Transverse colon (tissue), 4 donors: Measurements from ENCODE around the gene ZMAT5. TPM values are rescaled to one million over a fixed set of nuclear protein-coding genes. Genes with fewer than 3 reads are reported as not detected.
A peak's percentile ranks its signal among the peaks of the same experiment; 100 is the strongest.

Experiments
- DNase-seq: peaks from one replicate; pipeline ENCODE4 v3.0.0-alpha.2; 2019
- H3K27ac ChIP-seq, 4 donors: fragments of 200-600 bp; sonication (generic); 2 replicates each; pipeline ENCODE4 v1.5.1; 2016 to 2018; ENCODE audit warnings: inconsistent platforms in 4 of 4
- H3K27me3 ChIP-seq: fragments of 200-600 bp; sonication (generic); 2 replicates; pipeline ENCODE4 v1.5.1; 2017; ENCODE audit warnings: inconsistent platforms
- H3K36me3 ChIP-seq, 4 donors: fragments of 200-600 bp; sonication (generic); 2 replicates each; pipeline ENCODE4 v1.5.1; 2017 to 2019; ENCODE audit warnings: inconsistent platforms in 4 of 4
- H3K4me1 ChIP-seq, 4 donors: fragments of 200-600 bp; sonication (generic); 2 replicates each; pipeline ENCODE4 v1.5.1; 2017 to 2020; ENCODE audit warnings: inconsistent platforms in 4 of 4
- H3K4me3 ChIP-seq, 4 donors: fragments of 200-600 bp; sonication (generic); 1 replicate in 1 of 4; 2 replicates in 3 of 4; pipeline versions ENCODE4 v1.5.1 to v1.6.1; 2017 to 2019; ENCODE audit warnings: inconsistent platforms in 4 of 4
- H3K9me3 ChIP-seq, 2 donors: fragments of 200-600 bp; sonication (generic); 2 replicates each; pipeline ENCODE4 v1.5.1; 2017 to 2019; ENCODE audit warnings: inconsistent platforms in 2 of 2
- CTCF ChIP-seq, 5 experiments: fragments of 200-600 bp in 3 of 5; fragments of 450-650 bp in 2 of 5; sonication (generic) in 3 of 5; IDR thresholded peaks; 1 replicate in 2 of 5; 2 replicates in 3 of 5; pipeline ENCODE4 v1.5.1; 2016 to 2017; ENCODE audit warnings: antibody characterized with exemption in 5 of 5, inconsistent platforms in 3 of 5, mild to moderate bottlenecking in 2 of 5, moderate library complexity in 1 of 5
- EP300 ChIP-seq: sonication (generic); formaldehyde crosslinking; IDR thresholded peaks from one replicate; pipeline ENCODE4 v1.6.1; 2017; ENCODE audit warnings: antibody characterized with exemption, low read depth
- POLR2A ChIP-seq: fragments of 450-650 bp; IDR thresholded peaks from one replicate; pipeline ENCODE4 v1.6.1; 2016; ENCODE audit warnings: antibody characterized with exemption, mild to moderate bottlenecking, moderate library complexity
- POLR2AphosphoS5 ChIP-seq, 3 donors: sonication (generic); formaldehyde crosslinking; IDR thresholded peaks; one replicate each; pipeline ENCODE4 v1.6.1; 2016; ENCODE audit warnings: antibody characterized with exemption in 3 of 3
- WGBS, 2 donors: methylation state at CpG; one replicate each; pipeline ENCODE4 v1.1.5; 2018; ENCODE audit warnings: low coverage in 1 of 2; 5-methylcytosine and 5-hydroxymethylcytosine counted together
- in situ Hi-C, 4 donors: fragments of 200-750 bp; cut with MboI; loops; one replicate each; pipeline versions ENCODE4 v1.15.0 to v1.15.1; 2017; ENCODE audit warnings: low sequenced_read_pairs in 3 of 4, low pct_ligation_motif_present in 1 of 4, low pct_unique_long_range_greater_than_20kb in 1 of 4
- intact Hi-C: fragments of 100-400 bp; cut with DNase I; formaldehyde crosslinking; loops from one replicate; pipeline ENCODE4 v1.15.1; 2023; ENCODE audit warnings: low total_unique reads
- total RNA-seq, 4 donors: library from RNA; depleted of rRNA; stranded (reverse); fragments of >200 nt; gene quantifications; one replicate each; pipeline ENCODE4 v1.1.0, GENCODE V29; 2016

Gene ZMAT5
- total RNA-seq, 4 donors from 2014 or later = 13.8 to 20.2 (median 19.1) TPM; not detected in 1

GRCh38 chr22:29801796-29802195 is 35.0 kb upstream of the ZMAT5 start:
- no peak overlapping the region for H3K27ac ChIP-seq
- in situ Hi-C loops = loop anchor here in 1 of 4 donors (25.0 kb wide), 1 partner anchor 211 kb away; no protein-coding TSS in a partner anchor
- peaks cover 0 to 54% (median 30%) of the 10 kb centered on the region in 4 donors for H3K36me3 ChIP-seq
- 95% methylated on average over 6 of the region's 8 CpGs; no CpG with 5 or more reads in 1 of the 2 donors for WGBS, 2 donors
- H3K9me3 ChIP-seq = no peaks in the 10 kb centered on the region
- DNase-seq = no peak
- H3K4me3 ChIP-seq = no peak overlapping the region
- TF ChIP-seq POLR2AphosphoS5 (IDR thresholded peaks at IDR 0.05) (no peak), EP300 (no peak), CTCF (IDR thresholded peaks at IDR 0.05) (no peak), POLR2A (no peak)
- intact Hi-C loops = no loop called here
- H3K27me3 ChIP-seq = no peaks in the 10 kb centered on the region
- peaks cover 0 to 19% (median 9%) of the 10 kb centered on the region in 4 donors for H3K4me1 ChIP-seq

- Histone ChIP-seq H3K27ac (no peak overlapping the region), H3K4me3 (no peak overlapping the region), H3K36me3 (peaks cover 0 to 47% (median 24%) of the 10 kb centered on the region in 4 donors), H3K4me1 (peaks cover 0 to 19% (median 9%) of the 10 kb centered on the region in 4 donors), H3K9me3 (no peaks in the 10 kb centered on the region), H3K27me3 (no peaks in the 10 kb centered on the region)
- WGBS, 2 donors = 91 to 94% methylated on average over 4 to 5 of the region's 5 CpGs
- TF ChIP-seq CTCF (IDR thresholded peaks at IDR 0.05) (no peak), POLR2AphosphoS5 (IDR thresholded peaks at IDR 0.05) (no peak), POLR2A (no peak), EP300 (no peak)
- no peak for DNase-seq
- in situ Hi-C loops = loop anchor here in 1 of 4 donors (25.0 kb wide), 1 partner anchor 211 kb away; no protein-coding TSS in a partner anchor
- intact Hi-C loops = no loop called here
Measured at GRCh38 chr22:29801153-29801552, 34.3 kb upstream of the ZMAT5 start.

GRCh38 chr22:29799217-29799680 is 32.4 kb upstream of the ZMAT5 start:
- peak; percentile 70 for DNase-seq
- 59 to 63% methylated on average over 2 to 8 of the region's 8 CpGs for WGBS, 2 donors
- no peaks in the 10 kb centered on the region for H3K9me3 ChIP-seq
- in situ Hi-C loops (no loop called here), intact Hi-C loops (no loop called here)
- no peak for TF ChIP-seq EP300
- peak in 1 of 3 donors; percentile 45 for TF ChIP-seq POLR2AphosphoS5 (IDR thresholded peaks at IDR 0.05)
- peak overlapping the region; percentile 5 to 64 (median 42) for H3K27ac ChIP-seq
- no peaks in the 10 kb centered on the region for H3K27me3 ChIP-seq
- H3K4me3 ChIP-seq = no peak overlapping the region
- peaks cover 0 to 19% (median 9%) of the 10 kb centered on the region in 4 donors for H3K4me1 ChIP-seq
- peaks cover 0 to 41% (median 19%) of the 10 kb centered on the region in 4 donors for H3K36me3 ChIP-seq

- 71% methylated on average over 2 of the region's 2 CpGs; no CpG with 5 or more reads in 1 of the 2 donors for WGBS, 2 donors
- intact Hi-C loops = no loop called here
- Histone ChIP-seq H3K4me1 (peaks cover 0 to 19% (median 9%) of the 10 kb centered on the region in 4 donors), H3K36me3 (peaks cover 0 to 38% (median 19%) of the 10 kb centered on the region in 4 donors), H3K4me3 (no peak overlapping the region), H3K9me3 (no peaks in the 10 kb centered on the region), H3K27ac (peak overlapping the region; percentile 5 to 64 (median 42)), H3K27me3 (no peaks in the 10 kb centered on the region)
- TF ChIP-seq EP300 (no peak), POLR2A (no peak), POLR2AphosphoS5 (IDR thresholded peaks at IDR 0.05) (no peak), CTCF (IDR thresholded peaks at IDR 0.05) (no peak)
- in situ Hi-C loops = no loop called here
- no peak for DNase-seq
Measured at GRCh38 chr22:29798801-29799200, 32.0 kb upstream of the ZMAT5 start.

GRCh38 chr22:29798318-29798717 is 31.5 kb upstream of the ZMAT5 start:
- H3K27me3 ChIP-seq = no peaks in the 10 kb centered on the region
- in situ Hi-C loops (no loop called here), intact Hi-C loops (no loop called here)
- no peaks in the 10 kb centered on the region for H3K9me3 ChIP-seq
- H3K27ac ChIP-seq = peak overlapping the region; percentile 12 to 64 (median 42)
- peaks cover 0 to 19% (median 9%) of the 10 kb centered on the region in 4 donors for H3K4me1 ChIP-seq
- TF ChIP-seq EP300 = no peak
- no peak for TF ChIP-seq POLR2A
- TF ChIP-seq CTCF (IDR thresholded peaks at IDR 0.05) = no peak
- no peak for TF ChIP-seq POLR2AphosphoS5 (IDR thresholded peaks at IDR 0.05)
- DNase-seq = no peak
- 65 to 82% methylated on average over 4 to 6 of the region's 6 CpGs for WGBS, 2 donors
- peaks cover 0 to 38% (median 16%) of the 10 kb centered on the region in 4 donors for H3K36me3 ChIP-seq
- H3K4me3 ChIP-seq = no peak overlapping the region
